ENCODE data around the gene STK17B. TPM values are rescaled to one million over a fixed set of nuclear protein-coding genes. Genes with fewer than 3 reads are reported as not detected.

Gene STK17B
- total RNA-seq, 2 experiments from 2014 or later: 237 to 250 TPM

DNA sequence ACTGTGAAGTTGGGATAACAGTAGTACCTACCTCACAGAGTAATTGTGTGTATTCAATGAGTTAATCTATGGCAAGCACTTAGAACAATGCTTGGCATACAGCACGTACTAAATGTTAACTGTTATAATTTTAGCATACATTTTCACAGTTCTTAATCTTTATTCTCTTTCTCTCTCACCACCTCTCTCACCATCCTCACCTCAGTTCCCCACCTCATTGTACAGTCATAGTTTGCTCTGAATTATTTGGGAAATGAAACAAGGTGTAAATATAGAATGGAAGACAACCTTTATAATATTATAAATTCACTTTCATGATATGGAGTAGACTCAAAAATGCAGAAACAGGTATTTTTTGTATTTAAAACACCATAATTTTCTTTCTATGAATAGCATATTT, 62.8 kb downstream of the STK17B start:
- ATAC-seq: no peak
- H3K4me3 Mint-ChIP-seq: no peak overlapping the region
- ChIA-PET CTCF (no interaction called here), POLR2A (no interaction called here)
- H3K27ac Mint-ChIP-seq: no peak overlapping the region
- no peaks in the 10 kb centered on the region for H3K27me3 Mint-ChIP-seq
- peaks cover 28% of the 10 kb centered on the region for H3K4me1 Mint-ChIP-seq (ENCODE audit: low read depth)
- no peak for DNase-seq
- TF ChIP-seq, protein P1, sequence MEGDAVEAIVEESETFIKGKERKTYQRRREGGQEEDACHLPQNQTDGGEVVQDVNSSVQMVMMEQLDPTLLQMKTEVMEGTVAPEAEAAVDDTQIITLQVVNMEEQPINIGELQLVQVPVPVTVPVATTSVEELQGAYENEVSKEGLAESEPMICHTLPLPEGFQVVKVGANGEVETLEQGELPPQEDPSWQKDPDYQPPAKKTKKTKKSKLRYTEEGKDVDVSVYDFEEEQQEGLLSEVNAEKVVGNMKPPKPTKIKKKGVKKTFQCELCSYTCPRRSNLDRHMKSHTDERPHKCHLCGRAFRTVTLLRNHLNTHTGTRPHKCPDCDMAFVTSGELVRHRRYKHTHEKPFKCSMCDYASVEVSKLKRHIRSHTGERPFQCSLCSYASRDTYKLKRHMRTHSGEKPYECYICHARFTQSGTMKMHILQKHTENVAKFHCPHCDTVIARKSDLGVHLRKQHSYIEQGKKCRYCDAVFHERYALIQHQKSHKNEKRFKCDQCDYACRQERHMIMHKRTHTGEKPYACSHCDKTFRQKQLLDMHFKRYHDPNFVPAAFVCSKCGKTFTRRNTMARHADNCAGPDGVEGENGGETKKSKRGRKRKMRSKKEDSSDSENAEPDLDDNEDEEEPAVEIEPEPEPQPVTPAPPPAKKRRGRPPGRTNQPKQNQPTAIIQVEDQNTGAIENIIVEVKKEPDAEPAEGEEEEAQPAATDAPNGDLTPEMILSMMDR (IDR thresholded peaks at IDR 0.05): no peak
- H3K9me3 Mint-ChIP-seq: no peaks in the 10 kb centered on the region
- H3K36me3 Mint-ChIP-seq (ENCODE audit: low read depth): no peaks in the 10 kb centered on the region
- intact Hi-C loops (cut with micrococcal nuclease): no loop called here

DNA sequence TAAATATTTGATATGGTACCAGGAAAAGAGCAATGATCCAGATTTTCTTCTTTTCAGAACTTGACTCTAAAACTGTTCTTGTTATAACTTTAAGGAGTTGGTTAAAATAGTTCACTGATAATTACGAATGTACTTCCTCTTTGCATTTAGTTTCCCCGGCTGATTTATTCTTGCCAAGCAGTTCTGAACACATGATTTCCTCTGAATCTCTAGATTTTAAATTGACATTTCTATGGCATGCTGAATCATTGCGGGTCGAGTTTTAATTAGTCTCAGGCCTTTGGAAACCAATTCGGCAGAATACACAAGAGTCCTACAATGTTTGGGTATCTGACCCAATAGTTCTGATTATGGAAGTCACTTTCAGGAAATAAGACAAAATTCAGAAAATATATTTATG, 65.4 kb downstream of the STK17B start:
- ChIA-PET POLR2A (no interaction called here), CTCF (no interaction called here)
- H3K4me3 Mint-ChIP-seq: peak overlapping the region; percentile 31
- H3K9me3 Mint-ChIP-seq: no peaks in the 10 kb centered on the region
- H3K36me3 Mint-ChIP-seq (ENCODE audit: low read depth): no peaks in the 10 kb centered on the region
- H3K27ac Mint-ChIP-seq: peak overlapping the region; percentile 22
- ATAC-seq: no peak
- peaks cover 31% of the 10 kb centered on the region for H3K4me1 Mint-ChIP-seq (ENCODE audit: low read depth)
- DNase-seq: no peak
- TF ChIP-seq, protein P1 (IDR thresholded peaks at IDR 0.05): no peak
- no peaks in the 10 kb centered on the region for H3K27me3 Mint-ChIP-seq
- intact Hi-C loops (cut with micrococcal nuclease): no loop called here

DNA sequence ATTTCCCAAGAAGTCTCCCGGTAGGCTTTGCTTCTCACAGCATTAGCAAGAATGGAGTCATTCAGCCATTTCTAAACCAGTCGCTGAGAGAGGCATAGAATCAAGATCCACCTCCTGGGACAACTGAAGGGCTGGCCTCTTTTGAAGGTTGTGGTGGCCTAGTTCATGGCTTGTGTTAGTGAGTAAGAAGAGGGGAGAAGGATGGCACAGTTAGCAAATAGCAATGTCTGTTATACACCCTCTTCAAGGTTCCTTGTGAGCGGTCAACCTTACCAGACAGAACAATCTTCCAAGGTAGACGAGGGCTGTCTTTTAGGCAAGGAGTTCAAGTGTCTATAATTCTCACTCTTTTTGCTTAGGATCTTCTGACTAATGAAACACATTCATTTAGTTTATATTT, 67.3 kb downstream of the STK17B start:
- no peaks in the 10 kb centered on the region for H3K9me3 Mint-ChIP-seq

DNA sequence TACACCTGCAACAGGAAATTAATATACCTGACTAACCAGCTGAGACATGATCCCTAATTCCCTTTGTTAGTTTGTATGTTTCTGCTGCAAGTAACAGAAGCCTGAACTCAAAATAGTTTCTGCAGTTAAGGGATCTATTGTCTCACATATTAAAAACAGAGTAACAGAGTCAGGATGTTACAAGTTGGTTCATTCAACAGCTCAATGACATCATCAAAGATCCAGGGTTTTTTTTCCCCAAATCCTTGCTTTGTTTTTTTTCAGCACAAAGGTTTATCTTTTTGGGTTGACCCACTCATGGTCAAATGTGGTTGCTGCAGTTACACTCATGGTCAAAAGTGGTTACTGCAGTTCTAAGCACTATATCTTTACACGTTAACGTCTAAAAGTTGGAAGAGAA, 67.8 kb downstream of the STK17B start:
- H3K9me3 Mint-ChIP-seq: no peaks in the 10 kb centered on the region
- ATAC-seq: no peak
- peaks cover 35% of the 10 kb centered on the region for H3K4me1 Mint-ChIP-seq (ENCODE audit: low read depth)
- no peak overlapping the region for H3K4me3 Mint-ChIP-seq
- no peaks in the 10 kb centered on the region for H3K36me3 Mint-ChIP-seq (ENCODE audit: low read depth)
- ChIA-PET POLR2A (interaction anchor here (0.6 to 1.5 kb wide), 4 partner anchors 13 to 61 kb away, joined by 3 to 5 read pairs (median 3); partner anchors contain the start of gene DNAH7), CTCF (interaction anchor here (0.6 to 1.1 kb wide), 4 partner anchors 9 to 233 kb away, joined by 3 to 4 read pairs (median 3); no protein-coding TSS in a partner anchor)
- intact Hi-C loops (cut with micrococcal nuclease): loop anchor here (5.0 kb wide), 1 partner anchor 39 kb away; no protein-coding TSS in a partner anchor
- DNase-seq: no peak
- TF ChIP-seq, protein P1 (IDR thresholded peaks at IDR 0.05): no peak
- H3K27me3 Mint-ChIP-seq: no peaks in the 10 kb centered on the region
- H3K27ac Mint-ChIP-seq: no peak overlapping the region

More for the DNA sequence above, 67.3 kb downstream of the STK17B start:
- CTCF ChIA-PET: interaction anchor here (1.0 to 1.1 kb wide), 2 partner anchors 8 to 26 kb away, joined by 3 to 4 read pairs; no protein-coding TSS in a partner anchor
- H3K36me3 Mint-ChIP-seq (ENCODE audit: low read depth): no peaks in the 10 kb centered on the region
- no peak overlapping the region for H3K27ac Mint-ChIP-seq
- POLR2A ChIA-PET: interaction anchor here (1.5 kb wide), 1 partner anchor 61 kb away, joined by 3 read pairs; no protein-coding TSS in a partner anchor
- intact Hi-C loops (cut with micrococcal nuclease): loop anchor here (5.0 kb wide), 1 partner anchor 38 kb away; no protein-coding TSS in a partner anchor
- H3K4me1 Mint-ChIP-seq (ENCODE audit: low read depth): peaks cover 35% of the 10 kb centered on the region
- ATAC-seq (no peak), DNase-seq (no peak)
- no peaks in the 10 kb centered on the region for H3K27me3 Mint-ChIP-seq
- TF ChIP-seq, protein P1 (IDR thresholded peaks at IDR 0.05): no peak
- H3K4me3 Mint-ChIP-seq: no peak overlapping the region

DNA sequence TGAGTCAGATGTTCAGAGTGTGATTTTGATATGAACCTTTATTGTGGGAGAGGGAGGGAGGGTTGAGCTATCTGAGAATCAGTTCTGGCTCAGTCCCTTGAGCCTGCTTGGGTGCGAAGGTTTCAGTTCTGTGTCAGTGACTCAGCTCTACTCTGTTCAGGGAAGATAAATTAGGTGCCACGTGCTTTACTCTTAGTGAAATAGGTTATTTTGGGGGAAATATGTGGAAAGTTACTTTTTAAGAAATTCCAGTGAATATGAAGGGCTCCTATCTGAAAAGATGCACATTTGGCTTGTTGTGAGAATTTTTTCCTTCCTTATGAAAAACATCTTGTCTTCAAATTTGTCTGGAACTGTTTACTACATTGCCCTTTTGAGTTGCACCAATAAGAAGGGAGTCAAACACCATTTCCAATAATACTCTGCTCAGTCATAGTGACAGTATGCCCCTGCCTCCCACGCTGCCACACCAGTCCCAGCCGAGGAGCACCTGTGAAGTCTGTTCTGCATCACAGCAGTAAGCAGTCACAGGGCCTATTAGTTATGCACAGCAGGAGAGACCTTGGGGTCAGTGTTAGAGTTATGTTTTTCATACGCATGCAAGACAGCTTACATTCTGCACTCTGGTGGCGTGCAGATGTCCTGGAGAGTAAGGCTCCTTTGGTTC, 69.9 kb downstream of the STK17B start:
- TF ChIP-seq, protein P1 (IDR thresholded peaks at IDR 0.05): no peak
- ChIA-PET POLR2A (interaction anchor here (0.8 to 1.2 kb wide), 4 partner anchors 12 to 679 kb away, joined by 3 read pairs; no protein-coding TSS in a partner anchor), CTCF (interaction anchor here (0.8 to 2.6 kb wide), 5 partner anchors 9 to 236 kb away, joined by 3 to 12 read pairs (median 4); no protein-coding TSS in a partner anchor)
- intact Hi-C loops (cut with micrococcal nuclease): loop anchor here (5.0 kb wide), 1 partner anchor 41 kb away; no protein-coding TSS in a partner anchor
- ATAC-seq (peak; percentile 95), DNase-seq (peak; percentile 71)
- H3K36me3 Mint-ChIP-seq (ENCODE audit: low read depth): no peaks in the 10 kb centered on the region
- no peaks in the 10 kb centered on the region for H3K27me3 Mint-ChIP-seq
- no peak overlapping the region for H3K4me3 Mint-ChIP-seq
- H3K9me3 Mint-ChIP-seq: no peaks in the 10 kb centered on the region
- peak overlapping the region; percentile 53 for H3K27ac Mint-ChIP-seq
- H3K4me1 Mint-ChIP-seq (ENCODE audit: low read depth): peaks cover 32% of the 10 kb centered on the region

Measured in activated CD8-positive, alpha-beta T cell treated with anti-CD3 and anti-CD28 coated beads for 36 hours (primary cell).